K562 (cell line): ENCODE measurements around the gene H2BK1. TPM values are rescaled to one million over a fixed set of nuclear protein-coding genes. Genes with fewer than 3 reads are reported as not detected.

ENCODE experiments used
- ATAC-seq: fragments of 200-7000 bp; cut with Tn5 transposase; 3 replicates; pipeline ENCODE4 v1.9.1; 2020; ENCODE audit warnings: moderate library complexity
- BruUV-seq: library from RNA; stranded (reverse); fragments of 400-500 nt; replicated peaks from 2 replicates; lab custom pipeline; 2021; lab: Mats Ljungman, UMichigan
- CTCF ChIA-PET: fragments of 300-600 bp; formaldehyde crosslinking; extraction: SDS; loops from one replicate; lab custom pipeline; 2021; ENCODE audit warnings: low intra/inter-chr PET ratio; lab: Yijun Ruan, JAX
- POLR2A ChIA-PET: fragments of 300-600, 350-650 bp; sonication (Branson Sonifier 250); formaldehyde crosslinking; extraction: SDS; loops from one replicate; lab custom pipeline; 2021; ENCODE audit warnings: antibody characterized with exemption, inconsistent platforms; lab: Yijun Ruan, JAX
- DNase-seq, 4 experiments: peaks; one replicate each; pipeline versions ENCODE4 v3.0.0 to v3.0.0-alpha.2; 2011 to 2018; ENCODE audit warnings: low spot score in 3 of 4, mixed read lengths in 3 of 4; ENCODE audit errors: extremely low read depth in 1 of 4
- FAIRE-seq: peaks from 2 replicates; lab custom pipeline; 2011; peaks lifted over from hg19 to GRCh38; lab: Jason Lieb, UNC
- H2AFZ ChIP-seq: 2 replicates; pipeline ENCODE4 v1.6.0; 2011; ENCODE audit warnings: low read depth, low read length, control low read depth, inconsistent platforms
- H3K27ac ChIP-seq: fragments of 200-600 bp; 3 replicates; pipeline ENCODE4 v1.8.0; 2011; ENCODE audit warnings: low read depth, mild to moderate bottlenecking, control low read depth, inconsistent platforms, low read length, moderate library complexity, mixed read lengths; ENCODE audit errors: extremely low read depth
- H3K27me3 ChIP-seq, 2 experiments: fragments of 300-600 bp in 1 of 2; 2 replicates in 1 of 2; 3 replicates in 1 of 2; pipeline versions ENCODE4 v1.6.0 to v1.8.0; 2011; ENCODE audit warnings: inconsistent platforms in 2 of 2, low read length in 2 of 2, mild to moderate bottlenecking in 1 of 2, mixed read lengths in 1 of 2, moderate library complexity in 1 of 2; ENCODE audit not compliant: control insufficient read depth in 2 of 2, insufficient read depth in 2 of 2
- H3K36me3 ChIP-seq: fragments of 300-600 bp; 3 replicates; pipeline ENCODE4 v1.8.0; 2011; ENCODE audit warnings: mild to moderate bottlenecking, low read length, inconsistent platforms; ENCODE audit not compliant: control insufficient read depth, insufficient read depth
- H3K4me1 ChIP-seq, 2 experiments: fragments of 200-600 bp in 1 of 2; replicated peaks in 1 of 2; 2 replicates in 1 of 2; 3 replicates in 1 of 2; pipeline versions ENCODE4 v1.5.1 to v1.8.0; 2011; ENCODE audit warnings: inconsistent platforms in 2 of 2, low read length in 2 of 2, mild to moderate bottlenecking in 1 of 2, mixed read lengths in 1 of 2, moderate library complexity in 1 of 2; ENCODE audit not compliant: control insufficient read depth in 2 of 2, insufficient read depth in 2 of 2
- H3K4me2 ChIP-seq: 2 replicates; pipeline ENCODE4 v1.6.1; 2011; ENCODE audit warnings: low read length, control low read depth, inconsistent platforms, mixed read lengths; ENCODE audit not compliant: insufficient read depth
- H3K4me3 ChIP-seq: fragments of 200-600 bp; sonication (generic), shearing (Covaris generic); 2 replicates; pipeline ENCODE4 v1.5.1; 2016; ENCODE audit warnings: control low read depth, inconsistent platforms
- H3K79me2 ChIP-seq: fragments of 200-600 bp; 3 replicates; pipeline ENCODE4 v1.8.0; 2011; ENCODE audit warnings: low read length, inconsistent platforms; ENCODE audit not compliant: control insufficient read depth, insufficient read depth
- H3K9ac ChIP-seq, 2 experiments: 2 replicates each; pipeline versions ENCODE4 v1.6.0 to v1.6.1; 2011; ENCODE audit warnings: low read depth in 2 of 2, low read length in 2 of 2, control low read depth in 1 of 2, inconsistent platforms in 1 of 2, mild to moderate bottlenecking in 1 of 2, mixed read lengths in 1 of 2; ENCODE audit not compliant: insufficient read depth in 1 of 2
- H3K9me1 ChIP-seq: one replicate; pipeline ENCODE4 v1.6.0; 2011; ENCODE audit warnings: inconsistent platforms, mild to moderate bottlenecking, low read length, moderate library complexity; ENCODE audit not compliant: control insufficient read depth, insufficient read depth
- H3K9me3 ChIP-seq: replicated peaks from 2 replicates; pipeline ENCODE4 v1.5.1; 2011; ENCODE audit warnings: low read depth, low read length, inconsistent platforms; ENCODE audit not compliant: control insufficient read depth, insufficient read depth
- H4K20me1 ChIP-seq: replicated peaks from 2 replicates; pipeline ENCODE4 v1.6.1; 2011; ENCODE audit warnings: low read length, inconsistent platforms, mixed read lengths; ENCODE audit not compliant: control insufficient read depth, insufficient read depth
- CBFA2T3 ChIP-seq: fragments of 450-650 bp; IDR thresholded peaks from 2 replicates; pipeline ENCODE4 v1.6.1; 2017
- CREBBP ChIP-seq: IDR thresholded peaks from one replicate; pipeline ENCODE4 v1.6.1; 2012; ENCODE audit warnings: low read depth, mild to moderate bottlenecking, control low read depth, inconsistent platforms, low read length
- HDAC1 ChIP-seq, 2 experiments: fragments of 450-650 bp; IDR thresholded peaks; 2 replicates each; pipeline ENCODE4 v1.6.1; 2016 to 2017; ENCODE audit warnings: inconsistent platforms in 1 of 2, mild to moderate bottlenecking in 1 of 2, moderate library complexity in 1 of 2
- USF1 ChIP-seq: sonication (generic); formaldehyde crosslinking; IDR thresholded peaks from 2 replicates; pipeline ENCODE4 v1.9.0; 2022; ENCODE audit warnings: mild to moderate bottlenecking, missing genetic modification reagents
- ZBTB7A ChIP-seq: IDR thresholded peaks from 2 replicates; pipeline ENCODE4 v1.6.1; 2011; ENCODE audit warnings: low read depth, mild to moderate bottlenecking, low read length, moderate library complexity, borderline replicate concordance; ENCODE audit not compliant: control insufficient read depth
- WGBS: fragments of 100-300 bp; shearing (Covaris generic); methylation state at CpG from one replicate; pipeline ENCODE4 v1.1.6; 2016; ENCODE audit warnings: low coverage, mixed read lengths; ENCODE audit not compliant: insufficient coverage; ENCODE audit errors: missing lambda C conversion rate; 5-methylcytosine and 5-hydroxymethylcytosine counted together
- in situ Hi-C: fragments of 300-500 bp; cut with MboI; formaldehyde crosslinking; loops from 4 replicates; pipeline ENCODE4 v1.15.0; 2018; ENCODE audit warnings: inconsistent platforms, mixed read lengths
- intact Hi-C: fragments of 100-400 bp; cut with micrococcal nuclease; formaldehyde crosslinking; loops from 2 replicates; pipeline ENCODE4 v1.14.2; 2022
- polyA plus RNA-seq, 8 experiments: library from polyadenylated mRNA; depleted of rRNA in 4 of 8; stranded (reverse) in 5 of 8; unstranded in 3 of 8; fragments of >200 nt; fragmentation: Nextera tagmentation in 2 of 8; fragmentation: Illumina TruSeq in 1 of 8; extraction: Ambion mirVana in 2 of 8; extraction: Trizol in 1 of 8; gene quantifications; 2 replicates each; pipeline versions ENCODE4 v1.2.1 to v1.2.3, GENCODE V29; 2011 to 2014; ENCODE audit warnings: inconsistent platforms in 1 of 8, missing spikeins in 1 of 8
- total RNA-seq, 7 experiments: library from RNA; depleted of rRNA in 6 of 7; stranded (reverse); fragments of >200 nt in 6 of 7; fragmentation: Illumina TruSeq in 2 of 7; extraction: Trizol in 2 of 7; gene quantifications; 2 replicates each; pipeline versions ENCODE4 v1.2.1 to v1.2.3, GENCODE V29; 2011 to 2021; ENCODE audit warnings: low replicate concordance in 1 of 7
- TF ChIP-seq, protein P1 (sequence below): fragments of 450-650 bp; IDR thresholded peaks from 2 replicates; pipeline ENCODE4 v1.6.1; 2016

The H2BK1 gene
- total and polyA plus RNA-seq, 9 of the 15 experiments (the other 6 are each of a cell fraction or from before 2014, with no cell fraction given): not detected

GRCh38 chr7:151246851-151247580 lies 36.7 kb upstream of the H2BK1 start:
- H3K9ac ChIP-seq: no peak overlapping the region
- H2AFZ ChIP-seq: no peak overlapping the region
- POLR2A ChIA-PET: interaction anchor here (0.6 to 2.2 kb wide), 4 partner anchors 10 to 18 kb away, joined by 3 to 13 read pairs (median 3); no protein-coding TSS in a partner anchor

More at GRCh38 chr7:151246851-151247580, 36.7 kb upstream of the H2BK1 start:
- Histone ChIP-seq H3K9me3 (no peaks in the 10 kb centered on the region), H3K9me1 (peaks cover 8% of the 10 kb centered on the region), H3K79me2 (no peaks in the 10 kb centered on the region), H3K4me3 (no peak overlapping the region), H3K36me3 (no peaks in the 10 kb centered on the region), H3K27me3 (peaks cover 5 to 40% of the 10 kb centered on the region in 2 experiments; a peak in 4 of 5 replicates), H3K27ac (no peak overlapping the region), H3K4me1 (peaks cover 28 to 73% of the 10 kb centered on the region in 2 experiments), H4K20me1 (peaks cover 28% of the 10 kb centered on the region; the same call in 1 of the 2 replicates), H3K4me2 (no peak overlapping the region)
- in situ Hi-C loops: no loop called here
- ATAC-seq (0 out of 3 replicates have a peak, but pooled peaks have one; percentile 2), DNase-seq (peak in 1 of 4 experiments; percentile 53), FAIRE-seq (peak; percentile 69)
- 53% methylated on average over 4 of the region's 4 CpGs for WGBS
- CTCF ChIA-PET: interaction anchor here (1.6 to 3.6 kb wide), 3 partner anchors 56 to 123 kb away, joined by 11 to 32 read pairs (median 24); no protein-coding TSS in a partner anchor
- TF ChIP-seq USF1 (CRISPR knock-in tag): no peak
- peak in 1 of 2 experiments; percentile 37; a peak in 1 of 4 replicates for TF ChIP-seq HDAC1 (IDR thresholded peaks at IDR 0.05)
- TF ChIP-seq ZBTB7A: peak; percentile 9; the same call in 1 of the 2 replicates
- TF ChIP-seq, protein P1, sequence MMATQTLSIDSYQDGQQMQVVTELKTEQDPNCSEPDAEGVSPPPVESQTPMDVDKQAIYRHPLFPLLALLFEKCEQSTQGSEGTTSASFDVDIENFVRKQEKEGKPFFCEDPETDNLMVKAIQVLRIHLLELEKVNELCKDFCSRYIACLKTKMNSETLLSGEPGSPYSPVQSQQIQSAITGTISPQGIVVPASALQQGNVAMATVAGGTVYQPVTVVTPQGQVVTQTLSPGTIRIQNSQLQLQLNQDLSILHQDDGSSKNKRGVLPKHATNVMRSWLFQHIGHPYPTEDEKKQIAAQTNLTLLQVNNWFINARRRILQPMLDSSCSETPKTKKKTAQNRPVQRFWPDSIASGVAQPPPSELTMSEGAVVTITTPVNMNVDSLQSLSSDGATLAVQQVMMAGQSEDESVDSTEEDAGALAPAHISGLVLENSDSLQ: peak; percentile 88
- peak; percentile 42; the same call in 1 of the 2 replicates for TF ChIP-seq CBFA2T3
- TF ChIP-seq CREBBP: peak; percentile 81
- intact Hi-C loops: no loop called here
- no TSS peak for BruUV-seq
